Jurkat, Clone E6-1 (cell line): ENCODE measurements around the gene TRAM2.
A peak's percentile ranks its signal among the peaks of the same experiment; 100 is the strongest.

Experiments
- DNase-seq: peaks from one replicate; pipeline ENCODE4 v3.0.0-alpha.2; 2011; ENCODE audit warnings: low read depth, low spot score
- H3K4me3 ChIP-seq: 2 replicates; pipeline ENCODE4 v1.5.1; 2011; ENCODE audit warnings: mild to moderate bottlenecking, low read length, control low read depth, moderate library complexity

TRAM2 gene

GRCh38 chr6:52537001-52537753 lies 39.7 kb downstream of the TRAM2 start:
- peak; percentile 95 for DNase-seq
- peak overlapping the region; percentile 35 for H3K4me3 ChIP-seq

GRCh38 chr6:52536424-52536916 lies 40.4 kb downstream of the TRAM2 start:
- peak overlapping the region; percentile 25 for H3K4me3 ChIP-seq
- DNase-seq: peak; percentile 43

DNA sequence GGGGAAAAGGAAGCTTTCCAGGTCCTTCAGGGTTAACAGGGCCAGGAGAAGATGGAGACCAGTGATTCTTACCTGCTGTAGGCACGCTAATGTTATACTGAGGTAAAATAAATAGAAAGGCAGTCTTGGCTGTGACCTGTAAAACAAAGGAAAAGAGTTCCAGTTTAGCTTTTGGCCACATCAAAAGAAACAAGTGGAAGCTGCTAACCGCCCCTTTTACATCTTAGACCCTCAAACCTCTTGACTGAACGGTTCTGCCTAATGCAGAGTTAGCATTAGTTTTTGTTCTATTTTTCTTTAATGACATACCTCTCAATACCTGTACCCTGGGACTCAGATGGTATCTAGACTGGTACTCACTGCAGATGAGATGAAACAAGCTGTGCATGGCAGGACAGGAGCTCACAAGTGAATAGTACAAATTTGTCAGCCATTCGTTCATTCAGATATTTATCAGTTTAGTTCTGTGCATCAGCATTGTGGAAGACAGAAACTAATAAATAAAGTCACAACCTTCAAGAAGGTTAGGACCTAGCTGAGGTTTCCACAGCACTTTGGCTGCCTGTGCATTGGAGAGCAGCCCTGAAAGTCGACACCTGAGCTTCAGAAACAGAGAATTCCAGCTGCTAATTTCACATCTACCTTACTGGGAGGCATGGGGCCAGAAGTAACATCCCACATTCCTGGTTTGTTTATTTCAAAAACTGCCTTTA lies 41.0 kb downstream of the TRAM2 start:
- peak; percentile 88 for DNase-seq
- H3K4me3 ChIP-seq: peak overlapping the region; percentile 25

DNA sequence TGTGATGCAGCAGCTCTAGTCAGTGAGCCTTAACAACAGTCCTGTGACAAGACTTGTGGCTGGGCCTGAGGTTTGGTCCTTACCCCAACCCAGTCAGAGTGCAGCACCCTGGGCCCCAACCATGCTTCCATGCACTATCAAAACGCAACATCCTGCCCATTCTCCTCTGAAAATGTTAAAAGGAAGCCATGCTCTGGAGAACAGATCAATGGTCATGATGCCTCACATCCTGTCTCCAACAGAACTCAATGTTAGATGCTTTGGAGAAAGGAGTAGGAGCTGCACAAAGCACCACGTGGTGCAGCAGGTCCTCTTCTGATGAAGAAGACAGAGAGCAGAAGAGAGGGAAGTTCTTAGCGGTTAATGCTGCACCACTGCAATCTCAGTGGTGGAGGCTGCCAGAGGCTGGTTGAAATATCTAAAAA lies 41.9 kb downstream of the TRAM2 start:
- peak; percentile 92 for DNase-seq
- peak overlapping the region; percentile 11 for H3K4me3 ChIP-seq

- H3K4me3 ChIP-seq: no peak overlapping the region
- no peak for DNase-seq
Measured at GRCh38 chr6:52534363-52534762, 42.5 kb downstream of the TRAM2 start.

- no peak overlapping the region for H3K4me3 ChIP-seq
- DNase-seq: no peak
Measured at GRCh38 chr6:52533491-52533890, 43.4 kb downstream of the TRAM2 start.

DNA sequence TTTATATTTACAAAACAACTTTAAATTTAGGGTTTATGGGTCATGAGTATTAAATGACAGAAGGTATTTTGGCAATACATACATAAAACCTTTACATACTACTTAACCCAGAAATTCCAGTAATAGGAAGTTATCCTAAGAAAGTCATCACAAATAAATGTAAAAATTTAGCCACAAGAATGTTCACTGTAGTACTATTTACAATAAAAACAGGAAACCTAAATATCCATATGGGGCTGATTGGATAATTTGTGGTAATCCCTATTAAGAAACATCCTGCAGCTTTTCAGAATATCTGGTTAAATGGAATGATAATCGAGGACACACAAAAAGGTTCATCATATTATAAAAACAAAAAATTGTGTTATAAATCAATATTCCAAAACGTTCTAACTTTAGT lies 44.4 kb downstream of the TRAM2 start:
- DNase-seq: no peak
- H3K4me3 ChIP-seq: no peak overlapping the region

- DNase-seq: no peak
- no peak overlapping the region for H3K4me3 ChIP-seq
Measured at GRCh38 chr6:52531834-52532233, 45.0 kb downstream of the TRAM2 start.

GRCh38 chr6:52531396-52531795 lies 45.5 kb downstream of the TRAM2 start:
- H3K4me3 ChIP-seq: no peak overlapping the region
- no peak for DNase-seq

DNA sequence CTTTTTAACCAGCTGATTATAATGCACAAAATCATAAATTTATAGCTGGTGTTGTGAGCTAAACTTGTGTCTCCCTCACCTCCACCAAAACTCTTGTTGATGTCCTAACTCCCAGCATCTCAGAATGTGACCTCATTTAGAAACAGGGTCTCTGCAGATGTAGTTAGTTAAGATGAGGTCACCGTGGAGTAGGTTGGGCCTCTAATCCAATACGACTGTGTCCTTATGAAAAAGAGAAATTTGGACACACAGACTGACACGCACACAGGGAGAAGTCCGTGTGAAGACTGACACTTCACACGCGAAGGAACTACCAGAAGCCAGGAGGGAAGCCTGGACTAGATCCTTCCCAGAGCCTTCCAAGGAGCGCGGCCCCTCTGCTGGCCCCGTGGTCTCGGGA lies 46.5 kb downstream of the TRAM2 start:
- no peak overlapping the region for H3K4me3 ChIP-seq
- no peak for DNase-seq

DNA sequence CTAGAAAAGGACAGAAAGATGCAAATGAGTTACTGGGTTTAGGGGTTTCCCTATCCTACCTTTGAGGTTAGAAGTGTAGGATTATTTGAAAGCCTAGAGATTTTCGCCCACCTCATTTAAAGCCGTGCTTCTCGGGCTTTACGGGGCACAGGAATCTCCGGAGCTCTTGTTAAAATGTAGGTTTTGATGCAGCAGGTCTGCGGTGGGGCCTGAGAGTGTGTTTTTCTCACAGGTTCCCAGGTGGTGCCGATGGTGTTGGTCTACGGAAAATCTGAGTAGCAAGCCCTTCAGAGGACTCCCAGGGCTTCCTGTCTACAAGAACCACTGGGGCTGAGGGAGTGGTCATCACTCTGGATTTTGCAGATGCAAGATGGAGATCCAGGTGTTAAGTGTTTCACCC lies 47.5 kb downstream of the TRAM2 start:
- no peak overlapping the region for H3K4me3 ChIP-seq
- DNase-seq: no peak

- no peak for DNase-seq
- H3K4me3 ChIP-seq: no peak overlapping the region
Measured at GRCh38 chr6:52527436-52527835, 49.4 kb downstream of the TRAM2 start.

DNA sequence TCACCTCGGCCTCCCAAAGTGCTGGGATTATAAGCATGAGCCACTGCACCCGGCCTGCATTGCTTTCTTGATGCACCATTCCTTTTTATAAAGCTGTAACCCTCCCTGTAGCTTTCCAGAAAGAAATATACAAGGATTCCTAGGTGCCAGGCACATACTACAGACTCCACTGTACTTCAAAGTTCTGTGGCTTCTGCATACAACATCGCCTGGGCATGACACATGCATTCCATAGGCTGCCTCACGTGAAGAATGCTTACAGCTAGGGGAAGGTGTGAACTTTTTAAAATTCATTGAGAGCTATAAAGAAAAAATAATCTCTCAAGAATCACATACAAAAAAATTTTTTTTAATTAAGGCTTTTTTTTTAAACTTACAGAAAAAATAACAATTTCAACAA lies 50.2 kb downstream of the TRAM2 start:
- H3K4me3 ChIP-seq: no peak overlapping the region
- no peak for DNase-seq

DNA sequence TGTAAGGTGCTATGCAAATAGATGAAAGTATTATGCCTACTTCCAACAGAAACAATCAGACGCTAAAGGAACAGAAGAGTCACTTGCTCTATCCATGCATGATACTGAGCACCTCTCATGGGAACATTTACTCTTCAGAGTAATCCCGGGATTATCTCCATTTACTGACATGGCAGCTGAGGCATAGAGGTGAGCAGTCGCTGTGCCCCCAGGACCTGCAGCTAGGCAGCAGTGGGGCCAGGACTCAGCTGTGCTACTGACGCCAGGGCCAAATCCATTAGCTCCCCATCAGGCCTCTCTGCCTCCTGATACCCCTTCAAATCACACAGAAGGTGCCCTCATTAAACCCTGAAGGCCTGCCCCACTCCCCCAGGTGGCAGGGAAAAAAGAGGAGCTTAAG lies 51.9 kb downstream of the TRAM2 start:
- H3K4me3 ChIP-seq: no peak overlapping the region
- DNase-seq: no peak

DNA sequence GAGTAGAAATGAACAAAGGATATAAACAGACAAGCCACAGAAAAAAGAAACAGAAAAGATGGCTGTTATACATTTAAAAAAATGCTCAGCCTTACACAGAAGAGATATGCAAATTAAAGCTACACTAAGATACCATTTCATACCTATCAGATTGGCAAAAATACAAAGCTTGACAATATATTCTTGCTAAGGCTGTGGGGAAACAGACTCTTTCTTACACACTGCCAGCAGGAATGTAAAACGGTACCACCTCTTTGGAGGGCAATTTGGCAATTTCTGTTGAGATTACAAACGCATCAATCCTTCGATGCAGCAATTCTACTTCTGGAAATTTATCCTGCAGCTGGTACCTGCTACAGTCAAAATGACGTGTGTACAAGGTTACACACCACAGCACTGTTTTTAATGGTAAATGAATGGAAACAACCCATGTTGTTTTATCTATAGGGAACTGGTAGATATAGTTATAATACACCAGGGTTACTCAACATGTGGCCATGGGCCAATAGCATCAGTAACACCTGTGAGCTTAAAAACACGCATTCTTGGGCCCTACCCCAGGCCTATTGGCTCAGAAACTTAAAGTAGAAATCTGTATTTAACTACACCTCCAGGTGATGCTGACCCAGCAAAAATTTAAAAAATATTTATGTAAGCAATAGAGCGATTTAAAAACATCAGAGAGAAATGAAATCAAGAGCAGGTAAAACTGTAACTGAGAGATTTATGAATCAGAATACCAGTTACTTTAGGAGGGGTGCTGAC lies 53.3 kb downstream of the TRAM2 start:
- DNase-seq: peak; percentile 58
- no peak overlapping the region for H3K4me3 ChIP-seq

DNA sequence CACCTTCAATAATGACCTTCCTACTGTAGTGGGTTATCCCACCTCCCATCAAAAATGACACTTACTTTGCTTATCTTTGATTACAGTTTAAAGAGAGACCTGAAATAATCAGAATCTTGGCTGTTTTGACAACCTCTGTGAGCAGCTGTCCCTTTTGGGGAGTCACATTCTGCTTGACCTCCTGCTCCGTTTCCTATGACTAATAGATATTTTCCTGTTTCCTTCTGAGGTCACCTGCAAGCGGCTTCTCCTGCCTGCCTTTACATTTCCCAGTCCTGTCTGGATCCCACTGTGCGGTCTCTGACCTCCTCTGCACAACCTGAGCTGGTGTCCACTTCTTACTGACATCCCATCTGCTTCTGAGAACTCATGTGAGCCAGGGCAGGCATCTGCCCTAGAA lies 54.2 kb downstream of the TRAM2 start:
- no peak for DNase-seq
- H3K4me3 ChIP-seq: no peak overlapping the region

GRCh38 chr6:52522151-52522626 lies 54.7 kb downstream of the TRAM2 start:
- no peak overlapping the region for H3K4me3 ChIP-seq
- no peak for DNase-seq

DNA sequence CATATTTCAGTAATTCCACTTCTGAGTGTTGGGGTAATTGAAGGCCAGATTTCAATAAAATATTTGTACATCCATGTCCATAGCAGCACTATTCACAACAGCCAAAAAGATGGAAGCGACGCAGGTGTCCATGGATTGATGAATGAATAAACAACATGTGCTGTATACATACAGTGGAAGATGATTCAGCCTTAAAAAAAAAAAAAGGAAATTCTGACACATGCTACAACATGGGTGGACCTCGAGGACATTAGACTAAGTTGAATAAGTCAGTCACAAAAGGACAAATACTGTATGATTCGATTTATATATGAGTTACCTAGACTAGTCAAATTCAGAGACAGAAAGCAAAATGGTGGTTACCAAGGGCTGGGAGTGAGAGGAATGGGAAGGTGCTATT lies 57.2 kb downstream of the TRAM2 start:
- no peak for DNase-seq
- H3K4me3 ChIP-seq: no peak overlapping the region

DNA sequence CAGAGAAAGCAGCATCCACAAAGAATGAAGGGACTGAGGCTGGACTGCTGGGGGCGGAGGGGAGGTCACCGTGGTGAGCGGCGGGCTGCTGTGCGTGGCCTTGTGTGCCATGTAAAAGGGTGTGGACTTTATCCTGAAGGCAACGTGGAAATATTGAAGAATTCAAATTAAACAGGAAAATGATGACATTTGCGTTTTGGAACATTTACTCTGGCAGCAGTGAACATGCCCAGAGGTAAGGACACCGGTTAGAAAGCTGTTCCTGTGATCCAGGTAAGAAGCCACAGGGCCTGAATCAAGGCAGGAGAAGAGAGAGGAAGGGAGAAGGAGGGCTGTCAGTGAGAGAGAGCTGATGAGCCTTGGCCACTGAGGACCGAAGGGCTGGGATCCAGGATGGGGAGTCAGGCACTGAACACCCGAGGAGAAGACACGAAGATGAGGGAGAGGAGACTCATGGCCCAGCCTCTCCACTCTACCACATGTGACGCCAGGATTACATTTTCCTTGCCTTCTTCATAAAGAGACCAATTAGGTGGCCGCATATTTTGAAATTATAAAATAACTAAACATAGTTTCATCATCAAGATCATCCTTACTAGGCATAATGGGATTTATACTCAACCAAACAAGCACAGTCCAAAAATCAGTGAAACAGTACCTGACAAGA lies 58.4 kb downstream of the TRAM2 start:
- H3K4me3 ChIP-seq: no peak overlapping the region
- DNase-seq: no peak
